Measurements from ENCODE around the gene KLHL7.

The KLHL7 gene

GRCh38 chr7:23135755-23136154 is 30.2 kb downstream of the KLHL7 start:
- Histone ChIP-seq H3K27ac (ENCODE audit: low read depth, low read length) (no peak overlapping the region), H3K4me1 (ENCODE audit: control insufficient read depth, insufficient read depth, low read length) (0 out of 2 replicates have a peak, but pooled peaks cover 3% of the 10 kb centered on the region), H3K9me3 (ENCODE audit: control insufficient read depth, insufficient read depth, low read depth, low read length) (no peaks in the 10 kb centered on the region)

GRCh38 chr7:23136216-23136615 is 30.6 kb downstream of the KLHL7 start:
- Histone ChIP-seq H3K4me1 (ENCODE audit: control insufficient read depth, insufficient read depth, low read length) (0 out of 2 replicates have a peak, but pooled peaks cover 3% of the 10 kb centered on the region), H3K36me3 (ENCODE audit: control insufficient read depth, insufficient read depth, low read length) (peaks cover 9% of the 10 kb centered on the region), H3K9me3 (ENCODE audit: control insufficient read depth, insufficient read depth, low read depth, low read length) (no peaks in the 10 kb centered on the region), H3K27me3 (ENCODE audit: control insufficient read depth, insufficient read depth, low read length) (no peaks in the 10 kb centered on the region), H3K9ac (ENCODE audit: low read length) (no peak overlapping the region), H3K27ac (ENCODE audit: low read depth, low read length) (no peak overlapping the region), H3K4me3 (ENCODE audit: low read depth, low read length) (no peak overlapping the region)

More at GRCh38 chr7:23135755-23136154, 30.2 kb downstream of the KLHL7 start:
- H3K36me3 ChIP-seq (ENCODE audit: control insufficient read depth, insufficient read depth, low read length): peaks cover 9% of the 10 kb centered on the region
- no peak overlapping the region for H3K9ac ChIP-seq (ENCODE audit: low read length)
- no peaks in the 10 kb centered on the region for H3K27me3 ChIP-seq (ENCODE audit: control insufficient read depth, insufficient read depth, low read length)
- H3K4me3 ChIP-seq (ENCODE audit: low read depth, low read length): no peak overlapping the region

DNA sequence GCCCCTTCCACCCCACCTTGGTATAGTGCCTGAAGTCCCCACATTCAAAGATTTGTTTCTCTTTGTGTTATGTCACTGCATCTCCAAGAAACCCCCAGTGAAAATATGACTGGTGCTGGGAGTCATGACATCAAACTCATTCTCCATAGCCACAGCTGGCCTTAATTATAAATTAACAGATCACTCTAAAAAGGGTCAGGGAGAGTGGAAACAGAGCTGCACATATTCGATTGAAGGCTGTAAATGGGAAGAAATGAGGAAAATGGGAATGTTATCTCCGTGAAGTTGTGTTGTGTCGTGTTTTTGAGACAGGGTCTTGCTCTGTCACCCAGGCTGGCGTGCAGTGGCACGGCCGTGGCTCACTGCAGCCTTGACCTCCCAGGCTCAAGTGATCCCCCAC is 52.1 kb downstream of the KLHL7 start:
- Histone ChIP-seq H3K27me3 (ENCODE audit: control insufficient read depth, insufficient read depth, low read length) (no peaks in the 10 kb centered on the region), H3K4me3 (ENCODE audit: low read depth, low read length) (no peak overlapping the region), H3K27ac (ENCODE audit: low read depth, low read length) (no peak overlapping the region)

GRCh38 chr7:23158546-23158945 is 53.0 kb downstream of the KLHL7 start:
- Histone ChIP-seq H3K27ac (ENCODE audit: low read depth, low read length) (no peak overlapping the region), H3K9me3 (ENCODE audit: control insufficient read depth, insufficient read depth, low read depth, low read length) (no peaks in the 10 kb centered on the region), H3K36me3 (ENCODE audit: control insufficient read depth, insufficient read depth, low read length) (peaks cover 17% of the 10 kb centered on the region), H3K4me3 (ENCODE audit: low read depth, low read length) (no peak overlapping the region), H3K9ac (ENCODE audit: low read length) (no peak overlapping the region), H3K27me3 (ENCODE audit: control insufficient read depth, insufficient read depth, low read length) (no peaks in the 10 kb centered on the region), H3K4me1 (ENCODE audit: control insufficient read depth, insufficient read depth, low read length) (no peaks in the 10 kb centered on the region)

More for the DNA sequence above, 52.1 kb downstream of the KLHL7 start:
- Histone ChIP-seq H3K36me3 (ENCODE audit: control insufficient read depth, insufficient read depth, low read length) (peaks cover 25% of the 10 kb centered on the region), H3K9me3 (ENCODE audit: control insufficient read depth, insufficient read depth, low read depth, low read length) (no peaks in the 10 kb centered on the region), H3K4me1 (ENCODE audit: control insufficient read depth, insufficient read depth, low read length) (no peaks in the 10 kb centered on the region), H3K9ac (ENCODE audit: low read length) (no peak overlapping the region)

- H3K27ac ChIP-seq (ENCODE audit: low read depth, low read length): no peak overlapping the region
- H3K9ac ChIP-seq (ENCODE audit: low read length): no peak overlapping the region
- no peaks in the 10 kb centered on the region for H3K9me3 ChIP-seq (ENCODE audit: control insufficient read depth, insufficient read depth, low read depth, low read length)
- no peak overlapping the region for H3K4me3 ChIP-seq (ENCODE audit: low read depth, low read length)
- no peaks in the 10 kb centered on the region for H3K4me1 ChIP-seq (ENCODE audit: control insufficient read depth, insufficient read depth, low read length)
- H3K27me3 ChIP-seq (ENCODE audit: control insufficient read depth, insufficient read depth, low read length): no peaks in the 10 kb centered on the region
- H3K36me3 ChIP-seq (ENCODE audit: control insufficient read depth, insufficient read depth, low read length): peaks cover 7% of the 10 kb centered on the region; the same call in 1 of the 2 replicates
Measured at GRCh38 chr7:23161482-23161881, 55.9 kb downstream of the KLHL7 start.

GRCh38 chr7:23164846-23165245 is 59.3 kb downstream of the KLHL7 start:
- Histone ChIP-seq H3K27me3 (ENCODE audit: control insufficient read depth, insufficient read depth, low read length) (no peaks in the 10 kb centered on the region), H3K9me3 (ENCODE audit: control insufficient read depth, insufficient read depth, low read depth, low read length) (no peaks in the 10 kb centered on the region)

DNA sequence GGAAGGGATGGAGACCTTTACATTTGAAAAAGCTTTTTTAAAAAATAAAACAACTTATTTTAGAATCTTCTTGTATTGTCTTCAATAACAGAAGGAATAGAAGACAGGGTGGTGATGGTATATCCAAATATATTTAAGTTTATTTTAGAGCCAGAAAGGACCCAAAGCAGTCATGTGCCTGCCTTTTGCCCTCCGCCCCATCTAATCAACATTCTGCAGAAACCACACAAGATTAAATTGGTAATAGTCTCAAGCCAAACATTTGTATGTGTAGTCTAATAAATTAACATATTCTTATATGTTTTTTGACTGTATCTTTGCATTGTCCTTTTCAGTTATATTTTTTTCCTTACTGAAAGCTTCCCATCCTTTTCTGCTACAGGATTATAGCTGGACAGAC is 59.7 kb downstream of the KLHL7 start:
- H3K4me3 ChIP-seq (ENCODE audit: low read depth, low read length): no peak overlapping the region
- no peaks in the 10 kb centered on the region for H3K27me3 ChIP-seq (ENCODE audit: control insufficient read depth, insufficient read depth, low read length)
- no peak overlapping the region for H3K9ac ChIP-seq (ENCODE audit: low read length)
- H3K4me1 ChIP-seq (ENCODE audit: control insufficient read depth, insufficient read depth, low read length): no peaks in the 10 kb centered on the region
- no peaks in the 10 kb centered on the region for H3K9me3 ChIP-seq (ENCODE audit: control insufficient read depth, insufficient read depth, low read depth, low read length)
- H3K27ac ChIP-seq (ENCODE audit: low read depth, low read length): no peak overlapping the region
- peaks cover 9% of the 10 kb centered on the region for H3K36me3 ChIP-seq (ENCODE audit: control insufficient read depth, insufficient read depth, low read length)

More at GRCh38 chr7:23164846-23165245, 59.3 kb downstream of the KLHL7 start:
- no peak overlapping the region for H3K4me3 ChIP-seq (ENCODE audit: low read depth, low read length)
- H3K36me3 ChIP-seq (ENCODE audit: control insufficient read depth, insufficient read depth, low read length): peaks cover 9% of the 10 kb centered on the region
- no peak overlapping the region for H3K27ac ChIP-seq (ENCODE audit: low read depth, low read length)
- no peaks in the 10 kb centered on the region for H3K4me1 ChIP-seq (ENCODE audit: control insufficient read depth, insufficient read depth, low read length)
- no peak overlapping the region for H3K9ac ChIP-seq (ENCODE audit: low read length)

DNA sequence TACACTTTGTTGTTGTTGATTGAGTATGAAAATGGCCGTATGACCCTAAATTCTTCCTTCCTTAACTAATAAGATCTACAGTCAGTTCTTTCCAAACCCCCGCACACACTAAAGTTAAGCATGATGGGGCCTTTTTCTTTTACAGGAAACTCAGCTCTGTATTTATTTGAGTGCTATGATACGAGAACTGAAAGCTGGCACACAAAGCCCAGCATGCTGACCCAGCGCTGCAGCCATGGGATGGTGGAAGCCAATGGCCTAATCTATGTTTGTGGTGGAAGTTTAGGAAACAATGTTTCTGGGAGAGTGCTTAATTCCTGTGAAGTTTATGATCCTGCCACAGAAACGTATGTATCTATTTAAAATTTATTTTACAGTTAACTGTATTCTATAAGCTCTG is 62.1 kb downstream of the KLHL7 start:
- Histone ChIP-seq H3K4me1 (ENCODE audit: control insufficient read depth, insufficient read depth, low read length) (no peaks in the 10 kb centered on the region), H3K4me3 (ENCODE audit: low read depth, low read length) (no peak overlapping the region), H3K9me3 (ENCODE audit: control insufficient read depth, insufficient read depth, low read depth, low read length) (no peaks in the 10 kb centered on the region), H3K27me3 (ENCODE audit: control insufficient read depth, insufficient read depth, low read length) (no peaks in the 10 kb centered on the region), H3K9ac (ENCODE audit: low read length) (no peak overlapping the region), H3K27ac (ENCODE audit: low read depth, low read length) (no peak overlapping the region), H3K36me3 (ENCODE audit: control insufficient read depth, insufficient read depth, low read length) (peaks cover 13% of the 10 kb centered on the region)

GRCh38 chr7:23168111-23168885 is 62.7 kb downstream of the KLHL7 start:
- Histone ChIP-seq H3K9me3 (ENCODE audit: control insufficient read depth, insufficient read depth, low read depth, low read length) (no peaks in the 10 kb centered on the region), H3K4me1 (ENCODE audit: control insufficient read depth, insufficient read depth, low read length) (no peaks in the 10 kb centered on the region), H3K27ac (ENCODE audit: low read depth, low read length) (no peak overlapping the region), H3K36me3 (ENCODE audit: control insufficient read depth, insufficient read depth, low read length) (peaks cover 13% of the 10 kb centered on the region), H3K27me3 (ENCODE audit: control insufficient read depth, insufficient read depth, low read length) (no peaks in the 10 kb centered on the region), H3K4me3 (ENCODE audit: low read depth, low read length) (no peak overlapping the region), H3K9ac (ENCODE audit: low read length) (no peak overlapping the region)

DNA sequence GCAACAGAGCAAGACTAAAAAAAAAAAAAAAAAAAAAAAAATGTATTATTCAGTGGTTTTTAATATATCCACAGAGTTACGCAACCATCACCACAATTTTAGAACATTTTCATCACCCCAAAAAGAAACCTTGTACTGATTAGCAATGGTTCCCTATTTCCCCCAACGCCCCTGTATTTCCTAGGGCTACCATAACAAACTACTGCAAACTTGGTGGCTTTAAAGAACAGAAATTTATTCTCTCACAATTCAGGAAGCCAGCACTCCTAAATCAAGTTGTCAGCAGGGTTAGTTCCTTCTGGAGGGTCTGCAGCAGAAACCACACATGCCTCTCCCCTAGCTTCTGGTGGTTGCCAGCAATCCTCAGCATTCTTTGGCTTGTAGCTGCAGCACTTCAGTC is 70.4 kb downstream of the KLHL7 start:
- Histone ChIP-seq H3K9me3 (ENCODE audit: control insufficient read depth, insufficient read depth, low read depth, low read length) (no peaks in the 10 kb centered on the region), H3K36me3 (ENCODE audit: control insufficient read depth, insufficient read depth, low read length) (peaks cover 14% of the 10 kb centered on the region), H3K27ac (ENCODE audit: low read depth, low read length) (no peak overlapping the region), H3K9ac (ENCODE audit: low read length) (no peak overlapping the region), H3K4me3 (ENCODE audit: low read depth, low read length) (no peak overlapping the region), H3K4me1 (ENCODE audit: control insufficient read depth, insufficient read depth, low read length) (no peaks in the 10 kb centered on the region), H3K27me3 (ENCODE audit: control insufficient read depth, insufficient read depth, low read length) (no peaks in the 10 kb centered on the region)

DNA sequence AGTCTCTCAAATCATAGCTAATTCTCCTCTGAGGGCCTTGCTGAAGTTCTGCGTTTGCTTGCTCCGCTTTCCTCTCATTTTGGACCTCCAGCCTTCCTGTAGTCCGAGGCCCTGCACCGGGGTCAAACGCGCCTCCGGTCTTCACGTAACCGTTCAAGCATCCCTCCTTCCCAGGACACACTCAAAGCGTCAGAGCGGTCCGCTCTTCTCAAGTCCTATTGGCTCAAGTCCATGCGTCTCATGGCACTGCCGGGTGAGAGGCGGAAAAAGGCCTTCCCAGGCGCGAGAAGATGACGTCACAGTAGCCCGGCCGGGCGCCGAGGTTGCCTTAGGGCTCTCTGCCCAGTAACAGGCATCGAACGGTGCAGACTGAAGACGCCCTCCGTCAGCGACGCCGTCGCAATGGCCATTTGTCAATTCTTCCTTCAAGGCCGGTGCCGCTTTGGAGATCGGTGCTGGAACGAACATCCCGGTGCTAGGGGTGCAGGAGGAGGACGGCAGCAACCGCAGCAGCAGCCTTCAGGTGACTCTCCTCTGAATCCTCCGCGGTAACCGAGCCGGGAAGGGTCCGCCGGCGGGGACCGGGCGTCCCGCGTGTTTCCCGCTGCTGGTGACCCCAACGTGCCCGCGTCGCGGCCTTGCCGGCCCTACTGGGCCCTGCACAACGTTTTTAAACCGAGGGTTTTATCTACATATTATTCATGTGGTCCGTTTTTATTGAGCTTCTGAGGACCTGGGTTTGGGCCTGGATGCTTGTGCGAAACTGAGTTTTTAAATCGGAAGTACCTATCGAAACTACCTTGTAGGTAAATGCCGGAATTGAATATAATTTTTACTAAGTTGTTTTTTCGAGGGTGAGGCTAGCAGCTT is 76.3 kb downstream of the KLHL7 start, which contains the start of gene NUP42:
NUP42 (plus strand) TSS at position 365 of the 870 bp plus-strand sequence; CDS start at position 403, 38 bp downstream.
- Histone ChIP-seq H3K27me3 (ENCODE audit: control insufficient read depth, insufficient read depth, low read length) (no peaks in the 10 kb centered on the region), H3K27ac (ENCODE audit: low read depth, low read length) (peak within 1 kb of the TSS; percentile 61), H3K36me3 (ENCODE audit: control insufficient read depth, insufficient read depth, low read length) (peaks cover 19% of the 10 kb centered on the region), H3K4me3 (ENCODE audit: low read depth, low read length) (peak within 1 kb of the TSS; percentile 78), H3K4me1 (ENCODE audit: control insufficient read depth, insufficient read depth, low read length) (peaks cover 3% of the 10 kb centered on the region; the same call in 1 of the 2 replicates), H3K9me3 (ENCODE audit: control insufficient read depth, insufficient read depth, low read depth, low read length) (no peaks in the 10 kb centered on the region), H3K9ac (ENCODE audit: low read length) (peak within 1 kb of the TSS; percentile 94)

All from HUES6 (cell line).